Measurements from ENCODE around the gene HOXC9.

HOXC9 gene

GRCh38 chr12:54047160-54047963 is 47.4 kb downstream of the HOXC9 start:
- H3K9me3 ChIP-seq (ENCODE audit: insufficient read depth, low read depth, low read length) = peaks cover 4% of the 10 kb centered on the region; the same call in 1 of the 2 replicates
- peaks cover 100% of the 10 kb centered on the region for H3K27me3 ChIP-seq (ENCODE audit: insufficient read depth, low read length)
- no peak overlapping the region for H3K9ac ChIP-seq (ENCODE audit: low read depth, low read length)
- H3K36me3 ChIP-seq (ENCODE audit: insufficient read depth, low read depth, low read length) = no peaks in the 10 kb centered on the region
- H3K27ac ChIP-seq (ENCODE audit: low read length) = no peak overlapping the region
- no peak overlapping the region for H3K4me3 ChIP-seq (ENCODE audit: low read length)
- no peaks in the 10 kb centered on the region for H3K4me1 ChIP-seq (ENCODE audit: insufficient read depth, low read length)

GRCh38 chr12:54047964-54048303 is 48.0 kb downstream of the HOXC9 start:
- H3K4me3 ChIP-seq (ENCODE audit: low read length) = no peak overlapping the region
- no peaks in the 10 kb centered on the region for H3K4me1 ChIP-seq (ENCODE audit: insufficient read depth, low read length)
- H3K27ac ChIP-seq (ENCODE audit: low read length) = no peak overlapping the region
- no peak overlapping the region for H3K9ac ChIP-seq (ENCODE audit: low read depth, low read length)
- H3K9me3 ChIP-seq (ENCODE audit: insufficient read depth, low read depth, low read length) = peaks cover 4% of the 10 kb centered on the region; the same call in 1 of the 2 replicates
- no peaks in the 10 kb centered on the region for H3K36me3 ChIP-seq (ENCODE audit: insufficient read depth, low read depth, low read length)
- peaks cover 100% of the 10 kb centered on the region for H3K27me3 ChIP-seq (ENCODE audit: insufficient read depth, low read length)

GRCh38 chr12:54048406-54049093 is 48.6 kb downstream of the HOXC9 start:
- Histone ChIP-seq H3K27me3 (ENCODE audit: insufficient read depth, low read length) (peaks cover 100% of the 10 kb centered on the region), H3K27ac (ENCODE audit: low read length) (no peak overlapping the region), H3K9ac (ENCODE audit: low read depth, low read length) (no peak overlapping the region), H3K4me1 (ENCODE audit: insufficient read depth, low read length) (no peaks in the 10 kb centered on the region), H3K36me3 (ENCODE audit: insufficient read depth, low read depth, low read length) (no peaks in the 10 kb centered on the region), H3K4me3 (ENCODE audit: low read length) (no peak overlapping the region), H3K9me3 (ENCODE audit: insufficient read depth, low read depth, low read length) (peaks cover 4% of the 10 kb centered on the region; the same call in 1 of the 2 replicates)

GRCh38 chr12:54049108-54049507 is 49.1 kb downstream of the HOXC9 start:
- Histone ChIP-seq H3K36me3 (ENCODE audit: insufficient read depth, low read depth, low read length) (no peaks in the 10 kb centered on the region), H3K27me3 (ENCODE audit: insufficient read depth, low read length) (peaks cover 100% of the 10 kb centered on the region), H3K27ac (ENCODE audit: low read length) (no peak overlapping the region), H3K9me3 (ENCODE audit: insufficient read depth, low read depth, low read length) (peaks cover 4% of the 10 kb centered on the region; the same call in 1 of the 2 replicates), H3K4me3 (ENCODE audit: low read length) (no peak overlapping the region), H3K9ac (ENCODE audit: low read depth, low read length) (no peak overlapping the region), H3K4me1 (ENCODE audit: insufficient read depth, low read length) (no peaks in the 10 kb centered on the region)

GRCh38 chr12:54050482-54050810 is 50.5 kb downstream of the HOXC9 start:
- Histone ChIP-seq H3K27ac (ENCODE audit: low read length) (no peak overlapping the region), H3K36me3 (ENCODE audit: insufficient read depth, low read depth, low read length) (no peaks in the 10 kb centered on the region), H3K27me3 (ENCODE audit: insufficient read depth, low read length) (peaks cover 100% of the 10 kb centered on the region), H3K4me3 (ENCODE audit: low read length) (no peak overlapping the region), H3K4me1 (ENCODE audit: insufficient read depth, low read length) (no peaks in the 10 kb centered on the region), H3K9me3 (ENCODE audit: insufficient read depth, low read depth, low read length) (peaks cover 4% of the 10 kb centered on the region; the same call in 1 of the 2 replicates), H3K9ac (ENCODE audit: low read depth, low read length) (no peak overlapping the region)

GRCh38 chr12:54051026-54051842 is 51.3 kb downstream of the HOXC9 start:
- Histone ChIP-seq H3K9me3 (ENCODE audit: insufficient read depth, low read depth, low read length) (peaks cover 4% of the 10 kb centered on the region; the same call in 1 of the 2 replicates), H3K27me3 (ENCODE audit: insufficient read depth, low read length) (peaks cover 100% of the 10 kb centered on the region), H3K9ac (ENCODE audit: low read depth, low read length) (no peak overlapping the region), H3K4me3 (ENCODE audit: low read length) (no peak overlapping the region), H3K27ac (ENCODE audit: low read length) (no peak overlapping the region), H3K4me1 (ENCODE audit: insufficient read depth, low read length) (no peaks in the 10 kb centered on the region), H3K36me3 (ENCODE audit: insufficient read depth, low read depth, low read length) (no peaks in the 10 kb centered on the region)

GRCh38 chr12:54051874-54052437 is 52.0 kb downstream of the HOXC9 start:
- Histone ChIP-seq H3K36me3 (ENCODE audit: insufficient read depth, low read depth, low read length) (no peaks in the 10 kb centered on the region), H3K9me3 (ENCODE audit: insufficient read depth, low read depth, low read length) (peaks cover 4% of the 10 kb centered on the region; the same call in 1 of the 2 replicates), H3K4me3 (ENCODE audit: low read length) (no peak overlapping the region), H3K4me1 (ENCODE audit: insufficient read depth, low read length) (no peaks in the 10 kb centered on the region), H3K27me3 (ENCODE audit: insufficient read depth, low read length) (peaks cover 100% of the 10 kb centered on the region), H3K27ac (ENCODE audit: low read length) (no peak overlapping the region), H3K9ac (ENCODE audit: low read depth, low read length) (no peak overlapping the region)

- peaks cover 100% of the 10 kb centered on the region for H3K27me3 ChIP-seq (ENCODE audit: insufficient read depth, low read length)
- no peaks in the 10 kb centered on the region for H3K36me3 ChIP-seq (ENCODE audit: insufficient read depth, low read depth, low read length)
- H3K4me3 ChIP-seq (ENCODE audit: low read length) = no peak overlapping the region
- no peaks in the 10 kb centered on the region for H3K4me1 ChIP-seq (ENCODE audit: insufficient read depth, low read length)
- H3K9me3 ChIP-seq (ENCODE audit: insufficient read depth, low read depth, low read length) = peaks cover 4% of the 10 kb centered on the region; the same call in 1 of the 2 replicates
- H3K27ac ChIP-seq (ENCODE audit: low read length) = no peak overlapping the region
- no peak overlapping the region for H3K9ac ChIP-seq (ENCODE audit: low read depth, low read length)
Observed at GRCh38 chr12:54052438-54053002, 52.6 kb downstream of the HOXC9 start.
